ENCODE results near the gene UBAC2.

The UBAC2 gene

DNA sequence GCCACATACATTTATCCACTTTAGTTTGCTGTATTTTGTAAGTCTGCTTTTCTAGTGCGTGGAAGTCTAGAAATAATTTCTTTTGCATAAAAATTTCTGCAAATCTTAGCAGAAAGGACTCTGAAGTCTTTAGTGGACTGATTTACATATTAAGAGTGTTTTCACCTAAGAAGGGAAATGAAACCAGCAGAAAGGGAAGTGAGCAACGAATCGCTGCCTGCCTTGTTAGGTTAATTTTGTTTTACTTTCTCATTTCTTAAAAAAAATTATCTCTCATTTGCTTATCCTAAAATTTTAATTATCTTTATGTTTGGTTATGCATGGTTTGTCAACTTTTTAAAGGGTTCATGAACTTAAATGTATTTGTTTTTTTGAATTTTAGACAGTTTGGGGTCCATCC, 58.3 kb downstream of the UBAC2 start:
- H3K4me3 ChIP-seq (ENCODE audit: low read depth, low read length) = no peak overlapping the region
- no peaks in the 10 kb centered on the region for H3K27me3 ChIP-seq (ENCODE audit: insufficient read depth, low read length)
- H2AFZ ChIP-seq (ENCODE audit: low read length, unreplicated experiment) = no peak overlapping the region
- no peaks in the 10 kb centered on the region for H3K79me2 ChIP-seq (ENCODE audit: control insufficient read depth, insufficient read depth, low read length, unreplicated experiment)
- no peaks in the 10 kb centered on the region; the same call in 1 of the 2 replicates for H3K36me3 ChIP-seq (ENCODE audit: insufficient read depth, low read length)
- H3K27ac ChIP-seq (ENCODE audit: low read depth, low read length) = no peak overlapping the region
- H3K4me1 ChIP-seq (ENCODE audit: control insufficient read depth, insufficient read depth, low read length, unreplicated experiment) = no peaks in the 10 kb centered on the region

DNA sequence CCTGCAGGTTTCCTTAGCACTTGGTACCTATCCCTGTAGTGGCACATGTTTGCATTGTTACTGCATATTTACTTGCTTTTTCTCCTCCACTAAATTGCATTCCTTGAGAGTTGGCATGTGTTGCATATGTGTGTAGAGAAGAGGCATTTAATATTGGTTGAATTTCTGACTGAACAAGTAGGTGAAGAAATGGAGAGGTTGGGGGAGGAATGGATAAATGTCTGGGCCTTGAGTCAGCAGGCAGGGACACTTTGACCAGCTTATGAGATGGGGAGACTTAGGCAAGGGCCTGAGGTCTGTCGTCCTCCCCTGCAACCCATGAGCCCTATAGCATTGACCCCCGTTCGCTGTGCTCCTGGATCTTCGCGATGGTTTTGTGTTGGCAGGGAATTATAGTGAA, 59.6 kb downstream of the UBAC2 start:
- Histone ChIP-seq H3K79me2 (ENCODE audit: control insufficient read depth, insufficient read depth, low read length, unreplicated experiment) (no peaks in the 10 kb centered on the region), H3K27ac (ENCODE audit: low read depth, low read length) (no peak overlapping the region), H3K4me3 (ENCODE audit: low read depth, low read length) (no peak overlapping the region), H3K27me3 (ENCODE audit: insufficient read depth, low read length) (no peaks in the 10 kb centered on the region), H3K36me3 (ENCODE audit: insufficient read depth, low read length) (no peaks in the 10 kb centered on the region; the same call in 1 of the 2 replicates), H3K4me1 (ENCODE audit: control insufficient read depth, insufficient read depth, low read length, unreplicated experiment) (no peaks in the 10 kb centered on the region), H2AFZ (ENCODE audit: low read length, unreplicated experiment) (no peak overlapping the region)

DNA sequence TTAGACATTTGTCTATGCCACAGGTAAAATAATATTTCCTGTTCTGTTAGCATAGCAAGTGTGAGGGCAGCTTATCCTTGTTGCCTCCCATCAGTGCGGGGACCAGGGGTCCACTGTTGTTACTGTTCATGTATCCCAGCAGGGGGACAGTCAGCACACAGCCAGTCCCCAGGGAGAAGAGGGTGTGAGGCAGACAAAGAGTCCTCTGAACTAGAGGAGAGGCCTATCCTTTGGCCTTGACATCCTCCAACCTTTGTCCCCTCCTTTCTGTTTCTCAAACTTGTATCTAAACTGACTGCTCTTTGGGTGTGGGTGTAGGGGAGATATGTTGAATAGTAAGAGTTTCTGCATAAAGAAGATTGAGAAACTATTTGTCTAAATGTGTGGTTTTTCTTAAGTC, 60.4 kb downstream of the UBAC2 start:
- no peaks in the 10 kb centered on the region for H3K27me3 ChIP-seq (ENCODE audit: insufficient read depth, low read length)
- no peaks in the 10 kb centered on the region for H3K4me1 ChIP-seq (ENCODE audit: control insufficient read depth, insufficient read depth, low read length, unreplicated experiment)
- no peak overlapping the region for H2AFZ ChIP-seq (ENCODE audit: low read length, unreplicated experiment)
- no peak overlapping the region for H3K4me3 ChIP-seq (ENCODE audit: low read depth, low read length)
- no peak overlapping the region for H3K27ac ChIP-seq (ENCODE audit: low read depth, low read length)
- H3K79me2 ChIP-seq (ENCODE audit: control insufficient read depth, insufficient read depth, low read length, unreplicated experiment) = no peaks in the 10 kb centered on the region
- H3K36me3 ChIP-seq (ENCODE audit: insufficient read depth, low read length) = no peaks in the 10 kb centered on the region

GRCh38 chr13:99263126-99263785, 62.6 kb downstream of the UBAC2 start:
- Histone ChIP-seq H3K27me3 (ENCODE audit: insufficient read depth, low read length) (no peaks in the 10 kb centered on the region), H3K27ac (ENCODE audit: low read depth, low read length) (no peak overlapping the region), H2AFZ (ENCODE audit: low read length, unreplicated experiment) (no peak overlapping the region), H3K79me2 (ENCODE audit: control insufficient read depth, insufficient read depth, low read length, unreplicated experiment) (no peaks in the 10 kb centered on the region), H3K36me3 (ENCODE audit: insufficient read depth, low read length) (no peaks in the 10 kb centered on the region), H3K4me3 (ENCODE audit: low read depth, low read length) (no peak overlapping the region), H3K4me1 (ENCODE audit: control insufficient read depth, insufficient read depth, low read length, unreplicated experiment) (no peaks in the 10 kb centered on the region)

- Histone ChIP-seq H3K4me1 (ENCODE audit: control insufficient read depth, insufficient read depth, low read length, unreplicated experiment) (no peaks in the 10 kb centered on the region), H3K4me3 (ENCODE audit: low read depth, low read length) (no peak overlapping the region), H3K27me3 (ENCODE audit: insufficient read depth, low read length) (no peaks in the 10 kb centered on the region), H2AFZ (ENCODE audit: low read length, unreplicated experiment) (no peak overlapping the region), H3K36me3 (ENCODE audit: insufficient read depth, low read length) (no peaks in the 10 kb centered on the region), H3K27ac (ENCODE audit: low read depth, low read length) (no peak overlapping the region), H3K79me2 (ENCODE audit: control insufficient read depth, insufficient read depth, low read length, unreplicated experiment) (no peaks in the 10 kb centered on the region)
These were observed 63.4 kb downstream of the UBAC2 start for GRCh38 chr13:99264051-99264450.

- no peak overlapping the region for H2AFZ ChIP-seq (ENCODE audit: low read length, unreplicated experiment)
- H3K27me3 ChIP-seq (ENCODE audit: insufficient read depth, low read length) = no peaks in the 10 kb centered on the region
- no peaks in the 10 kb centered on the region for H3K4me1 ChIP-seq (ENCODE audit: control insufficient read depth, insufficient read depth, low read length, unreplicated experiment)
- H3K27ac ChIP-seq (ENCODE audit: low read depth, low read length) = no peak overlapping the region
- no peaks in the 10 kb centered on the region for H3K36me3 ChIP-seq (ENCODE audit: insufficient read depth, low read length)
- H3K79me2 ChIP-seq (ENCODE audit: control insufficient read depth, insufficient read depth, low read length, unreplicated experiment) = no peaks in the 10 kb centered on the region
- no peak overlapping the region for H3K4me3 ChIP-seq (ENCODE audit: low read depth, low read length)
These were observed 64.6 kb downstream of the UBAC2 start for GRCh38 chr13:99265162-99265800.

DNA sequence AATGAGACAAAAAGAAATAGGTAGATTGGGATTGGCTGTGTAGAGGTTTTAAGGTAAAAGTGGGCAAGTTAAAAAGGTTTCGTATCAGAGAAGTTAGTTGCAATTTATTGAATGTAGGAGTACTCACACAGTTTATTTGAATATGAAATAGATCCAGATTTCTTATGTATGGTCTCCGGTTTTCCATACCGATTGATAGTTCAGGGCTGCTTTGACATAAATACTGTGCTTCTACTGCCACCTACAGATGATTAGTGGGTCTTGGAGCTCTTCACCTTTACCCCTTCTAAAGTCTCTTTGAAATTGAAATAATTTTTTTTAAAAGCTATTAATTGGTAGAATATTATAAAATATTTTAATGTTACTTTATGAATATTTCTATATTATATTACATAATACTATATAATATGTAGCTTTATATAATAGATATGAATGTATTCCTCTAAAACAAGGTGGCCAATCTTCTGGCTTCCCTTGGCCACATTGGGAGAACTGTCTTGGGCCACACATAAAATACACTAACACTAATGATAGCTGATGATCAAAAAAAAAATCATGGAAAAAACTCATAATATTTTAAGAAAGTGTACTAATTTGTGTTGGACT, 65.3 kb downstream of the UBAC2 start:
- Histone ChIP-seq H2AFZ (ENCODE audit: low read length, unreplicated experiment) (no peak overlapping the region), H3K79me2 (ENCODE audit: control insufficient read depth, insufficient read depth, low read length, unreplicated experiment) (no peaks in the 10 kb centered on the region), H3K27ac (ENCODE audit: low read depth, low read length) (no peak overlapping the region), H3K4me3 (ENCODE audit: low read depth, low read length) (no peak overlapping the region), H3K27me3 (ENCODE audit: insufficient read depth, low read length) (no peaks in the 10 kb centered on the region), H3K36me3 (ENCODE audit: insufficient read depth, low read length) (no peaks in the 10 kb centered on the region), H3K4me1 (ENCODE audit: control insufficient read depth, insufficient read depth, low read length, unreplicated experiment) (no peaks in the 10 kb centered on the region)

DNA sequence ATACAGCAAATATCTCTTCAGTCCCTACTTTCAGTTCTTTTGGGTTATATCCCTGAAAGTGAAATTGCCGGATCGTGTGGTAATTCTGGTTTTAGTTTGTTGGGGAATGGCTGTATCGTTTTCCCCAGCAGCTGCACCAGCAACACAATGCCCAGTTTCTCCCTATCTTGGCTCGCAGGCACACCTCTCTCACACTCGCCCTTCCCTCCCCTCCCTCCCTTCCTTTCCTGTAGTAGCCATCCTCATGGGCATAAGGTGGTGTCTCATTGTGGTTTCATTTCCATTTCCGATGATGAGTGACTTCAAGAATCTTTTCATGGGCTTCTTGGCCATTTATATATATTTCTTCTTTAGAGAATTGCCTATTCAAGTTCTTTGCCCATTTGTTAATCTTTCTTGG, 66.2 kb downstream of the UBAC2 start:
- Histone ChIP-seq H3K4me1 (ENCODE audit: control insufficient read depth, insufficient read depth, low read length, unreplicated experiment) (no peaks in the 10 kb centered on the region), H3K36me3 (ENCODE audit: insufficient read depth, low read length) (no peaks in the 10 kb centered on the region), H3K27me3 (ENCODE audit: insufficient read depth, low read length) (no peaks in the 10 kb centered on the region), H3K4me3 (ENCODE audit: low read depth, low read length) (no peak overlapping the region), H2AFZ (ENCODE audit: low read length, unreplicated experiment) (no peak overlapping the region), H3K79me2 (ENCODE audit: control insufficient read depth, insufficient read depth, low read length, unreplicated experiment) (no peaks in the 10 kb centered on the region), H3K27ac (ENCODE audit: low read depth, low read length) (no peak overlapping the region)

DNA sequence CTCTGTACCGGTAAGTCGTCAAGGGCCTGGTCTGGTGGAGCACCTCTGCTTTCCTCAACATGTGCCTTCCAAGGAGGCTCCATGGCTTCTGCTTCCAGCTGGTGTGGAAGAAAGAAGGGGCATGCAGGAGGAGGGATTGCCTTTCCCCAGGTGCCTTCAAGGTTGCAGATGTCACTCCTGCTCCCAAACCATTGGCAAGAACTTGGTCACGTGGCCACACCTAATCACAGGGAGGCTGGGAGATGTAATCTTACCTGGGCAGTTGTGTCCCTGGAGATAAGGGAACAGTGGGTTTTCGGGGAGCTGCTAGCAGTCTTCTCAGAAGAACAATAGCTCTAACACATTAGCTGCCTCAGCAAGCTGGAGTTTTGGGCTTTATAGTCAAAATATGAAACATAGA, 67.3 kb downstream of the UBAC2 start:
- no peak overlapping the region for H3K27ac ChIP-seq (ENCODE audit: low read depth, low read length)
- no peak overlapping the region for H3K4me3 ChIP-seq (ENCODE audit: low read depth, low read length)
- H3K36me3 ChIP-seq (ENCODE audit: insufficient read depth, low read length) = no peaks in the 10 kb centered on the region
- no peaks in the 10 kb centered on the region for H3K4me1 ChIP-seq (ENCODE audit: control insufficient read depth, insufficient read depth, low read length, unreplicated experiment)
- no peaks in the 10 kb centered on the region for H3K79me2 ChIP-seq (ENCODE audit: control insufficient read depth, insufficient read depth, low read length, unreplicated experiment)
- no peaks in the 10 kb centered on the region for H3K27me3 ChIP-seq (ENCODE audit: insufficient read depth, low read length)
- no peak overlapping the region for H2AFZ ChIP-seq (ENCODE audit: low read length, unreplicated experiment)

GRCh38 chr13:99268822-99269221, 68.2 kb downstream of the UBAC2 start:
- Histone ChIP-seq H3K4me1 (ENCODE audit: control insufficient read depth, insufficient read depth, low read length, unreplicated experiment) (no peaks in the 10 kb centered on the region), H3K79me2 (ENCODE audit: control insufficient read depth, insufficient read depth, low read length, unreplicated experiment) (no peaks in the 10 kb centered on the region), H3K27ac (ENCODE audit: low read depth, low read length) (no peak overlapping the region)

More at GRCh38 chr13:99268822-99269221, 68.2 kb downstream of the UBAC2 start:
- Histone ChIP-seq H3K4me3 (ENCODE audit: low read depth, low read length) (no peak overlapping the region), H3K27me3 (ENCODE audit: insufficient read depth, low read length) (no peaks in the 10 kb centered on the region), H2AFZ (ENCODE audit: low read length, unreplicated experiment) (no peak overlapping the region), H3K36me3 (ENCODE audit: insufficient read depth, low read length) (no peaks in the 10 kb centered on the region)
